A549 (cell line): ENCODE results near the gene RPS16. TPM values are rescaled to one million over a fixed set of nuclear protein-coding genes. Genes with fewer than 3 reads are reported as not detected.
A peak's percentile ranks its signal among the peaks of the same experiment; 100 is the strongest.

Experiments
- ATAC-seq, 2 experiments: fragments of 200-7000 bp in 1 of 2; fragments of >200 bp in 1 of 2; cut with Nextera tagmentation in 1 of 2; cut with Tn5 transposase in 1 of 2; 3 replicates each; pipeline versions ENCODE4 v1.8.0 to v1.9.1; 2018 to 2020; ENCODE audit warnings: mild to moderate bottlenecking in 1 of 2, moderate library complexity in 1 of 2
- CTCF ChIA-PET: fragments of 300-600 bp; sonication (Branson Sonifier 250); formaldehyde crosslinking; extraction: SDS; loops from one replicate; lab custom pipeline; 2021; ENCODE audit warnings: antibody characterized with exemption, inconsistent platforms; lab: Yijun Ruan, JAX
- POLR2A ChIA-PET: fragments of 350-600 bp; formaldehyde crosslinking; extraction: SDS; loops from one replicate; lab custom pipeline; 2021; ENCODE audit warnings: antibody characterized with exemption, inconsistent platforms; lab: Yijun Ruan, JAX
- DNase-seq, 2 experiments: peaks; one replicate each; pipeline versions ENCODE4 v3.0.0 to v3.0.0-alpha.2; 2011 to 2016; ENCODE audit warnings: low read depth in 1 of 2, low spot score in 1 of 2
- FAIRE-seq: peaks from 2 replicates; lab custom pipeline; 2011; peaks lifted over from hg19 to GRCh38; lab: Jason Lieb, UNC
- H3K27ac ChIP-seq, 2 experiments: fragments of >200 bp; sonication (Bioruptor Twin); formaldehyde crosslinking; 3 replicates each; pipeline ENCODE4 v1.5.1; 2016 to 2017
- H3K4me1 ChIP-seq: fragments of >200 bp; sonication (Bioruptor Twin); formaldehyde crosslinking; 3 replicates; pipeline ENCODE4 v1.6.1; 2016
- H3K4me2 ChIP-seq: fragments of >200 bp; sonication (Bioruptor Twin); formaldehyde crosslinking; 3 replicates; pipeline ENCODE4 v1.6.1; 2016
- H3K4me3 ChIP-seq: fragments of >200 bp; sonication (Bioruptor Twin); formaldehyde crosslinking; 3 replicates; pipeline ENCODE4 v1.5.1; 2016
- H3K9me3 ChIP-seq: fragments of >200 bp; sonication (Bioruptor Twin); formaldehyde crosslinking; 3 replicates; pipeline ENCODE4 v1.6.1; 2016
- CBX2 ChIP-seq: fragments of 200-600 bp; sonication (generic); IDR thresholded peaks from 2 replicates; pipeline ENCODE4 v1.6.1; 2016; ENCODE audit warnings: low read depth, mild to moderate bottlenecking, borderline replicate concordance
- CHD2 ChIP-seq: fragments of 150-350 bp; IDR thresholded peaks from 2 replicates; pipeline ENCODE4 v1.6.1; 2014; ENCODE audit warnings: low read length; ENCODE audit not compliant: partially characterized antibody
- CHD4 ChIP-seq: fragments of 200-600 bp; sonication (generic); IDR thresholded peaks from 2 replicates; pipeline ENCODE4 v1.6.1; 2016; ENCODE audit warnings: antibody characterized with exemption, mild to moderate bottlenecking, borderline replicate concordance
- EHF ChIP-seq: fragments of 250-450 bp; sonication (Bioruptor Pico); IDR thresholded peaks from 2 replicates; pipeline ENCODE4 v1.5.0; 2020; ENCODE audit warnings: mild to moderate bottlenecking
- FOSL2 ChIP-seq, 2 experiments: fragments of 450-650 bp in 1 of 2; fragments of >200 bp in 1 of 2; sonication (Bioruptor Twin) in 1 of 2; formaldehyde crosslinking; IDR thresholded peaks; 2 replicates each; pipeline versions ENCODE4 v1.5.0 to v1.6.1; 2016 to 2020; ENCODE audit warnings: mild to moderate bottlenecking in 1 of 2, moderate library complexity in 1 of 2
- HEYL ChIP-seq: fragments of 250-450 bp; sonication (Bioruptor Pico); IDR thresholded peaks from 2 replicates; pipeline ENCODE4 v1.8.0; 2021; ENCODE audit warnings: mild to moderate bottlenecking, moderate library complexity
- HOXB13 ChIP-seq: fragments of 250-450 bp; sonication (Bioruptor Pico); IDR thresholded peaks from 2 replicates; pipeline ENCODE4 v1.5.0; 2020; ENCODE audit warnings: low read depth, mild to moderate bottlenecking, moderate library complexity
- JUNB ChIP-seq: fragments of >200 bp; sonication (Bioruptor Twin); formaldehyde crosslinking; IDR thresholded peaks from 2 replicates; pipeline ENCODE4 v1.6.1; 2016
- KDM1A ChIP-seq: fragments of 200-600 bp; sonication (generic); IDR thresholded peaks from 2 replicates; pipeline ENCODE4 v1.6.1; 2016; ENCODE audit warnings: low read depth, mild to moderate bottlenecking
- MAFK ChIP-seq: fragments of 450-650 bp; IDR thresholded peaks from 2 replicates; pipeline ENCODE4 v1.6.1; 2014; ENCODE audit not compliant: partially characterized antibody
- MAZ ChIP-seq: fragments of 150-350 bp; IDR thresholded peaks from 2 replicates; pipeline ENCODE4 v1.6.1; 2014; ENCODE audit warnings: antibody characterized with exemption, low read depth, low read length, borderline replicate concordance
- NR3C1 ChIP-seq: fragments of >200 bp; sonication (Bioruptor Twin); formaldehyde crosslinking; IDR thresholded peaks from 3 replicates; pipeline ENCODE4 v1.6.1; 2017
- PHF8 ChIP-seq: fragments of 200-600 bp; sonication (generic); IDR thresholded peaks from 2 replicates; pipeline ENCODE4 v1.6.1; 2016; ENCODE audit warnings: low read depth, mild to moderate bottlenecking, antibody characterized with exemption, moderate library complexity, borderline replicate concordance
- POLR2AphosphoS2 ChIP-seq: conservative IDR thresholded peaks from 2 replicates; pipeline ENCODE4 v1.6.1; 2012; ENCODE audit warnings: low read length, improper control_type of control experiment, inconsistent platforms
- RAD21 ChIP-seq, 2 experiments: fragments of >200 bp in 1 of 2; sonication (Bioruptor Twin) in 1 of 2; formaldehyde crosslinking in 1 of 2; IDR thresholded peaks in 1 of 2; conservative IDR thresholded peaks in 1 of 2; 2 replicates in 1 of 2; 3 replicates in 1 of 2; pipeline ENCODE4 v1.6.1; 2012 to 2018; ENCODE audit warnings: inconsistent platforms in 1 of 2
- RFX5 ChIP-seq: fragments of 450-650 bp; IDR thresholded peaks from 2 replicates; pipeline ENCODE4 v1.7.1; 2014; ENCODE audit warnings: antibody characterized with exemption, mild to moderate bottlenecking, moderate library complexity
- SMC3 ChIP-seq: fragments of >200 bp; sonication (Bioruptor Twin); formaldehyde crosslinking; IDR thresholded peaks from 3 replicates; pipeline ENCODE4 v1.6.1; 2018; ENCODE audit warnings: inconsistent platforms
- SREBF2 ChIP-seq: fragments of 450-650 bp; IDR thresholded peaks from 2 replicates; pipeline ENCODE4 v1.6.1; 2014; ENCODE audit warnings: mild to moderate bottlenecking, moderate library complexity
- TP53 ChIP-seq: fragments of 250-450 bp; sonication (Bioruptor Pico); IDR thresholded peaks from 2 replicates; pipeline ENCODE4 v1.5.0; 2021; ENCODE audit warnings: mild to moderate bottlenecking, moderate library complexity
- ZC3H11A ChIP-seq: fragments of 450-650 bp; IDR thresholded peaks from 2 replicates; pipeline ENCODE4 v1.6.1; 2014; ENCODE audit warnings: antibody characterized with exemption, mild to moderate bottlenecking
- ZFP36 ChIP-seq: fragments of 450-650 bp; IDR thresholded peaks from 2 replicates; pipeline ENCODE4 v1.6.1; 2014; ENCODE audit warnings: borderline replicate concordance; ENCODE audit not compliant: partially characterized antibody
- WGBS: methylation state at CpG from one replicate; pipeline ENCODE4 v1.1.6; 2017; ENCODE audit errors: missing lambda C conversion rate; 5-methylcytosine and 5-hydroxymethylcytosine counted together
- polyA plus RNA-seq, 4 experiments: library from polyadenylated mRNA; depleted of rRNA in 3 of 4; stranded (reverse); fragments of >200 nt; fragmentation: RNase III in 1 of 4; extraction: RNeasy Plus Mini Kit Qiagen cat#74134 plus additional on column Dnase treatment in 1 of 4; gene quantifications; 2 replicates in 3 of 4; 3 replicates in 1 of 4; pipeline ENCODE4 v1.2.3, GENCODE V29; 2011 to 2017
- TF ChIP-seq, protein P1 (sequence below): fragments of 150-350 bp; IDR thresholded peaks from 2 replicates; pipeline ENCODE4 v1.6.1; 2014; ENCODE audit warnings: low read depth, mild to moderate bottlenecking, low read length

RPS16 gene
- polyA plus RNA-seq, 2 of the 4 experiments (the other 2 are of a cell fraction): 4,348 to 4,855 TPM

DNA sequence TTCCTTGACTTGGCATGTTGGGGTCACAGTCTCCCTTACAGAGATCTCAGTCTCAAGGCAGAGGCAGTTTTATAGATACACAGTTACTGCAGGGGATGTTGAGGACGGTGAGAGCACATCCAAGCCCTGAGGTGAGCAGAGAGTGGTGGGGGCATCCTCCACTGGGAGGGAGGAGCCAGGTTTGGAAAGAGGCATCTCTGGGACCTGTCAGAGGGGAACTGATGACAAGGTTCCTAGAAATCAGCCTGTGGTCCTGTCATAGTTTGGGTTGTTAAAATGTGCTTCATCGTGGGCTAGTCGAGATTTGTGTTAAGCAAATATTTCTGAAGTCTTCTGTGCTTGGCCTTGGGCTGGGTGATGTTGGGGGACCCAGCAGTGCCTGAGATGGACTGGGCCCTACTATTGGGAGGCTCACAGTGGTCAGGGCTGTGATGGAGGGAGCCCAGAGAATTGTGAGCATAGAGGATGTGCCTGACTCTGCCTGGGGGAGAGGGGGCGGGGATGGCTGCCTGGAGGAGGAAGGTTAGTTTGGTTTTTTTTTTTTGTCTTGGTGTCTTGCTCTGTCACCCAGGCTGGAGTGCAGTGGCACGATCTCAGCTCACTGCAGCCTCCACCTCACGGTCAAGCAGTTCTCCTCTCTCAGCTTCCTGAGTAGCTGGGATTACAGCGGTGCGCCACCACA lies 13.5 kb upstream of the RPS16 start:
- FAIRE-seq (no peak), ATAC-seq (no peak), DNase-seq (no peak)
- Histone ChIP-seq H3K4me2 (no peak overlapping the region), H3K9me3 (no peaks in the 10 kb centered on the region), H3K4me3 (no peak overlapping the region), H3K4me1 (peaks cover 24% of the 10 kb centered on the region; the same call in 2 of the 3 replicates), H3K27ac (no peak overlapping the region)
- WGBS: 85% methylated on average over 8 of the region's 8 CpGs
- TF ChIP-seq CHD4: no peak
- POLR2A ChIA-PET: interaction anchor here (0.6 to 1.7 kb wide), 4 partner anchors 14 to 888 kb away, joined by 3 to 8 read pairs (median 4); partner anchors contain the start of genes RPS16 and TIMM50
- CTCF ChIA-PET: interaction anchor here (0.6 to 14.2 kb wide), 10 partner anchors 9 to 102 kb away, joined by 3 to 279 read pairs (median 4); partner anchors contain the start of genes EID2B and PLEKHG2

DNA sequence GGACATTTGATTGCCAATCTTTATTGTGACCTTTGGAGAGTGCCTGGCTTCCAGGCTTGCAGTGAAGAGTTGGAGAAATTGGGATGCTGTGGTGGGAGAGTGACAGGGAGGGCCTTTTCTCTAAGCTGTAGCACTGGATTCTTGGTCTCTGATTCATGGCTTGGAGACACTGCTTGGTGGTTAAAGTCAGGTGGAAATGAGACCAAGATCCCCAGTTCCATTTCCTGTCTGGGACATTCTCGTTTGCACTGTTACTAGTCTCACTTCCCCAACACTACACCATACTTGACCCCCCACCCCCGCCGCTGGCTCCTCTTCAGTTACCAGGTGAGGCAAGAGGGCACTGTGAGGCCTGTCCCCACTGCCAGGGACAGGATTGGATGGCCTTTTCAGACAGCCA lies 12.5 kb upstream of the RPS16 start:
- Histone ChIP-seq H3K4me3 (no peak overlapping the region), H3K27ac (no peak overlapping the region; a peak in 1 of 6 replicates), H3K9me3 (no peaks in the 10 kb centered on the region), H3K4me1 (peaks cover 26% of the 10 kb centered on the region; the same call in 2 of the 3 replicates), H3K4me2 (peak overlapping the region; percentile 15; the same call in 1 of the 3 replicates)
- no peak for ATAC-seq
- CTCF ChIA-PET: interaction anchor here (0.9 to 14.2 kb wide), 10 partner anchors 8 to 103 kb away, joined by 3 to 279 read pairs (median 7); partner anchors contain the start of genes EID2, EID2B and PLEKHG2
- TF ChIP-seq TP53 (CRISPR knock-in tag): no peak
- no peak for TF ChIP-seq PHF8
- no peak for TF ChIP-seq POLR2AphosphoS2
- no peak for TF ChIP-seq RFX5
- no peak for TF ChIP-seq FOSL2 (IDR thresholded peaks at IDR 0.05)
- no peak for TF ChIP-seq FOSL2 (CRISPR knock-in tag; IDR thresholded peaks at IDR 0.05)
- POLR2A ChIA-PET: interaction anchor here (0.6 to 1.7 kb wide), 3 partner anchors 13 to 888 kb away, joined by 3 to 8 read pairs (median 4); partner anchors contain the start of gene RPS16
- 87% methylated on average over 3 of the region's 3 CpGs for WGBS
- DNase-seq: no peak
- no peak for FAIRE-seq

DNA sequence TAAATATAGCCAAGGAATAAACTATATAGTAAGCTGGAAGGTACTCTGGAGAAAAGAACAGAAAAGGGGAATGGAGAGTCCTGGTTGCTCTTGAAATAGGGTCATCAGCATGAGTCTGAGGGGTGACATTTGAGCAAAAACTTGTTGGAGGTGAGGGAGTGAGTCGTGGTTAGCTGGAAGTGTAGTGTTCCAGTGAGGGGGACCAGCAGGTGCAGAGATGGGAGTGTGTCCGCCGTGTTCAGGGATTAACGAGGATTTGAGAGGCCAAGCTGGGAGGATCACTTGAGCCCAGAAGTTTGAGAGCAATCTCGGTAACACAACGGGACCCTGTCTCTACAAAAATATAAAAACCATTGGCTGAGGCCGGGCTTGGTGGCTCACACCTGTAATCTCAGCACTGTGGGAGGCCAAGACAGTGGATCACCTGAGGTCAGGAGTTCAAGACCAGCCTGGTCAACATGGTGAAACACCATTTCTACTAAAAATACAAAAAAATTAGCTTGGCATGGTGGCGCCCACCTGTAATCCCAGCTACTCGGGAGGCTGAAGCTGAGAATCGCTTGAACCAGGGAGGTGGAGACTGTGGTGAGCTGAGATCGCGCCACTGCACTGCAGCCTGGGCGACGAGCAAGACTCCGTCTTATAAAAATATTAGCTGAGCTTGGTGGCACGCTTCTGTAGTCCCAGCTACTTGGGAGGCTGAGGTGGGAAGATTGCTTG lies 10.8 kb upstream of the RPS16 start:
- POLR2A ChIA-PET: interaction anchor here (1.2 to 1.6 kb wide), 2 partner anchors 11 to 68 kb away, joined by 4 to 8 read pairs; partner anchors contain the start of gene RPS16
- FAIRE-seq: no peak
- H3K4me2 ChIP-seq: peak overlapping the region; percentile 76
- no peak for ATAC-seq
- H3K9me3 ChIP-seq: no peaks in the 10 kb centered on the region
- TF ChIP-seq MAFK (no peak), HEYL (CRISPR knock-in tag) (no peak), CBX2 (no peak), HOXB13 (CRISPR knock-in tag) (no peak), RAD21 (conservative IDR thresholded peaks at IDR 0.05 in 1 of 2, IDR thresholded peaks at IDR 0.05 in 1 of 2) (no peak)
- TF ChIP-seq, all 56 proteins: peak for 0
- DNase-seq: no peak
- CTCF ChIA-PET: interaction anchor here (0.6 to 14.2 kb wide), 12 partner anchors 11 to 225 kb away, joined by 3 to 279 read pairs (median 6); partner anchors contain the start of genes EID2, EID2B and RPS16
- Histone ChIP-seq H3K4me3 (peak overlapping the region; percentile 80), H3K4me1 (peaks cover 26% of the 10 kb centered on the region; the same call in 2 of the 3 replicates), H3K27ac (peak overlapping the region; percentile 86 to 90)
- WGBS: 86% methylated on average over 16 of the region's 16 CpGs

DNA sequence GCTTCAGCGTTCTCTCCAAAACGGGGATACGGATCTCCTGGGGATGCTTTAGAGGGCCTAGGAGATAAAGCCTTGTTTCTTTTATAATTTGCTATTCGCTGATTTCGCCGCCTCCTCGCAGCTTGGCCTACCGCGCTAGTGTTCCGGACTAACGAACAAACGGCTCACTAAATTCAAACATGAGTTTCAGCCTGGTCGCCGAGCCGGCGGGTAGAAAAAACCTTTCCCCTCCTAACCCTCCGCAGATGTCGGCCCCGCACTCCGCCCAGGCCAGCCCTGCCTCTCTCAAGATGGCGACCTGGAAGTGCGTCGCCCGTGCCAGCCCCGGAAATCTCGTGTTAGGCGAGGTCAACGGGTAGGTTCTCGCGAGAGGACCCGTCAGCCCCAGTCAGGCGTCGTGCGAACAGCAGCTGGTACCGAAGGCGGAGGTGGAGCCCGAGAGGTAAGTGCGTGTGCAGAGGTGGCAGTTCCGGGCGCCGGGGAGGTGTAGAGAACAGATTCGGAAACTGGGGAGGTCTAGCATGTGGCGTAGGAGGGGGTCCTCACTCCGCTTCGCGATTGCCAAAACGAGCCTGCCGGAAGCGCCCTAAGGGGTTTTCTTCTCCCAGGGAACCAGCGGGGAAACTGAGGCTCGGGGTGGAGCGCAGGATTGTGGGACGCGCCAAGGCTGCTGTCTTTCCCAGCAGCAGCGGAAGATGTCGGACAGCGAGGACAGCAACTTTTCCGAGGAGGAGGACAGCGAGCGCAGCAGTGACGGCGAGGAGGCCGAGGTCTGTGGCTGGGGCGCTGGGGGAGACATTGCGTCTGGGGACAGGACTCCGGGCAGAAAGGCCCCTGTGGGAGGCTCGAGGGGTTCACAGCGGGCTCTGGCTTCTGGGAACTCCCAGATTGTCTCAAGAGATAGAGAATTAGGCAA lies 9.7 kb upstream of the RPS16 start, which contains the start of gene SUPT5H:
Gene SUPT5H (plus strand): TSS at position 387 of the 916 bp plus-strand sequence. CDS start 309 bp downstream, at position 696.
- peaks cover 28% of the 10 kb centered on the region for H3K4me1 ChIP-seq
- POLR2A ChIA-PET: interaction anchor here (0.6 to 2.9 kb wide), 26 partner anchors 8 to 389 kb away, joined by 3 to 124 read pairs (median 5); partner anchors contain the start of genes DYRK1B, EID2, EID2B and MED29
- 2% methylated on average over 68 of the region's 68 CpGs for WGBS
- peak within 1 kb of the TSS; percentile 77 for H3K4me2 ChIP-seq
- ATAC-seq (peak; percentile 94 to 97), DNase-seq (peak; percentile 100), FAIRE-seq (peak; percentile 98)
- peak within 1 kb of the TSS; percentile 80 for H3K4me3 ChIP-seq
- no peaks in the 10 kb centered on the region for H3K9me3 ChIP-seq
- CTCF ChIA-PET: interaction anchor here (0.6 to 14.2 kb wide), 14 partner anchors 10 to 226 kb away, joined by 3 to 279 read pairs (median 4); partner anchors contain the start of genes EID2, EID2B and RPS16
- H3K27ac ChIP-seq: peak within 1 kb of the TSS; percentile 86 to 90
- TF ChIP-seq NR3C1: no peak
- no peak for TF ChIP-seq MAZ
- TF ChIP-seq, protein P1, sequence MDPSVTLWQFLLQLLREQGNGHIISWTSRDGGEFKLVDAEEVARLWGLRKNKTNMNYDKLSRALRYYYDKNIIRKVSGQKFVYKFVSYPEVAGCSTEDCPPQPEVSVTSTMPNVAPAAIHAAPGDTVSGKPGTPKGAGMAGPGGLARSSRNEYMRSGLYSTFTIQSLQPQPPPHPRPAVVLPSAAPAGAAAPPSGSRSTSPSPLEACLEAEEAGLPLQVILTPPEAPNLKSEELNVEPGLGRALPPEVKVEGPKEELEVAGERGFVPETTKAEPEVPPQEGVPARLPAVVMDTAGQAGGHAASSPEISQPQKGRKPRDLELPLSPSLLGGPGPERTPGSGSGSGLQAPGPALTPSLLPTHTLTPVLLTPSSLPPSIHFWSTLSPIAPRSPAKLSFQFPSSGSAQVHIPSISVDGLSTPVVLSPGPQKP: no peak
- TF ChIP-seq HOXB13 (CRISPR knock-in tag): no peak; the same call in 1 of the 2 replicates
- 0 out of 2 replicates have a peak, but pooled peaks have one; percentile 76 for TF ChIP-seq EHF (CRISPR knock-in tag)
- no peak for TF ChIP-seq RFX5
- TF ChIP-seq ZC3H11A: no peak
- TF ChIP-seq JUNB: no peak
- TF ChIP-seq PHF8: peak; percentile 85
- no peak; the same call in 2 of the 3 replicates for TF ChIP-seq SMC3
- TF ChIP-seq CHD2: peak; percentile 99
- TF ChIP-seq CHD4: no peak
- no peak for TF ChIP-seq KDM1A
- TF ChIP-seq SREBF2: no peak
- no peak for TF ChIP-seq HEYL (CRISPR knock-in tag)
- no peak for TF ChIP-seq ZFP36
- no peak for TF ChIP-seq FOSL2 (IDR thresholded peaks at IDR 0.05)
- 0 out of 2 replicates have a peak, but pooled peaks have one; percentile 17 for TF ChIP-seq FOSL2 (CRISPR knock-in tag; IDR thresholded peaks at IDR 0.05)
